K562 (cell line): ENCODE measurements around the gene LCP2.

Source experiments
- BRF1 ChIP-seq: IDR thresholded peaks from 3 replicates; pipeline ENCODE4 v1.6.1; 2011; ENCODE audit warnings: borderline replicate concordance, mild to moderate bottlenecking; ENCODE audit not compliant: insufficient read length; ENCODE audit errors: extremely low read depth
- FIP1L1 ChIP-seq: fragments of 200-400 bp; formaldehyde crosslinking; IDR thresholded peaks from 2 replicates; pipeline ENCODE4 v1.6.1; 2018; ENCODE audit warnings: mild to moderate bottlenecking, low read depth, low read length; ENCODE audit not compliant: poor library complexity, severe bottlenecking
- SPI1 ChIP-seq: IDR thresholded peaks from 2 replicates; pipeline ENCODE4 v1.6.1; 2011; ENCODE audit warnings: low read depth, low read length, control low read depth, borderline replicate concordance

- no peak for TF ChIP-seq SPI1
- no peak for TF ChIP-seq FIP1L1
- no peak for TF ChIP-seq BRF1
Measured at GRCh38 chr5:170278611-170279458, 18.7 kb downstream of the LCP2 start.
